K562 (cell line): ENCODE results near the gene RGL2. TPM values are rescaled to one million over a fixed set of nuclear protein-coding genes. Genes with fewer than 3 reads are reported as not detected.

Experiments used
- BHLHE40 ChIP-seq: IDR thresholded peaks from 2 replicates; pipeline ENCODE4 v1.6.1; 2011; ENCODE audit warnings: low read length, improper control_type of control experiment
- BMI1 ChIP-seq: fragments of 150-350 bp; IDR thresholded peaks from 2 replicates; pipeline ENCODE4 v1.6.1; 2014; ENCODE audit warnings: low read length
- ETS2 ChIP-seq: IDR thresholded peaks from 2 replicates; pipeline ENCODE4 v1.6.1; 2016; ENCODE audit warnings: borderline replicate concordance, missing genetic modification characterization, mild to moderate bottlenecking, moderate library complexity, missing compliant biosample characterization; ENCODE audit not compliant: poor library complexity, severe bottlenecking
- EZH2 ChIP-seq: IDR thresholded peaks from 2 replicates; pipeline ENCODE4 v1.6.1; 2012; ENCODE audit warnings: low read depth, mild to moderate bottlenecking, inconsistent platforms, low read length, borderline replicate concordance
- FOXK1 ChIP-seq: sonication (generic); formaldehyde crosslinking; IDR thresholded peaks from 2 replicates; pipeline ENCODE4 v1.8.0; 2022; ENCODE audit warnings: missing genetic modification reagents, mild to moderate bottlenecking, borderline replicate concordance
- HNRNPH1 ChIP-seq: fragments of 200-400 bp; formaldehyde crosslinking; optimal IDR thresholded peaks from 2 replicates; pipeline ENCODE3; 2017; ENCODE audit warnings: low read depth, mild to moderate bottlenecking, low read length, moderate library complexity
- KAT7 ChIP-seq: sonication (generic); formaldehyde crosslinking; IDR thresholded peaks from 2 replicates; pipeline ENCODE4 v1.8.0; 2022; ENCODE audit warnings: missing genetic modification reagents, mild to moderate bottlenecking, borderline replicate concordance
- KDM1A ChIP-seq, 2 experiments: fragments of 450-650 bp; IDR thresholded peaks; 2 replicates each; pipeline ENCODE4 v1.6.1; 2016; ENCODE audit warnings: mild to moderate bottlenecking in 2 of 2
- KDM5B ChIP-seq: fragments of 200-600 bp; sonication (generic); IDR thresholded peaks from 2 replicates; pipeline ENCODE4 v1.6.1; 2012; ENCODE audit warnings: low read depth, mild to moderate bottlenecking, moderate library complexity, low read length, control low read depth, inconsistent platforms; ENCODE audit not compliant: insufficient replicate concordance
- MXI1 ChIP-seq: IDR thresholded peaks from 2 replicates; pipeline ENCODE4 v1.6.1; 2011; ENCODE audit warnings: low read depth, mild to moderate bottlenecking, improper control_type of control experiment, low read length
- NR2C1 ChIP-seq, 2 experiments: fragments of 450-650 bp; IDR thresholded peaks; 2 replicates each; pipeline ENCODE4 v1.6.1; 2017; ENCODE audit warnings: mild to moderate bottlenecking in 2 of 2, antibody characterized with exemption in 1 of 2, inconsistent platforms in 1 of 2, missing compliant biosample characterization in 1 of 2, missing genetic modification characterization in 1 of 2
- POLR2A ChIP-seq: fragments of 450-650 bp; conservative IDR thresholded peaks from 2 replicates; pipeline ENCODE4 v1.6.1; 2016
- POLR2G ChIP-seq: fragments of 200-400 bp; formaldehyde crosslinking; IDR thresholded peaks from 2 replicates; pipeline ENCODE4 v1.6.1; 2017; ENCODE audit warnings: low read depth, mild to moderate bottlenecking, antibody characterized with exemption, low read length, moderate library complexity
- RNF2 ChIP-seq: sonication (generic); IDR thresholded peaks from 2 replicates; pipeline ENCODE4 v1.6.1; 2016
- WHSC1 ChIP-seq: IDR thresholded peaks from one replicate; pipeline ENCODE4 v1.6.1; 2012; ENCODE audit warnings: low read length, control low read depth, inconsistent platforms
- ZFP30 ChIP-seq: fragments of 250-450 bp; sonication (Bioruptor Pico); IDR thresholded peaks from 2 replicates; pipeline ENCODE4 v1.8.0; 2022; ENCODE audit warnings: moderate library complexity, mild to moderate bottlenecking, inconsistent platforms, borderline replicate concordance
- ZFP36 ChIP-seq: fragments of 150-350 bp; IDR thresholded peaks from 2 replicates; pipeline ENCODE4 v1.6.1; 2018; ENCODE audit warnings: low read length, low read depth; ENCODE audit not compliant: partially characterized antibody
- ZNF143 ChIP-seq: sonication (generic); formaldehyde crosslinking; IDR thresholded peaks from 2 replicates; pipeline ENCODE4 v1.9.0; 2022; ENCODE audit warnings: mild to moderate bottlenecking, missing genetic modification reagents
- ZNF444 ChIP-seq: fragments of 250-450 bp; sonication (Bioruptor Pico); IDR thresholded peaks from 2 replicates; pipeline ENCODE4 v1.4.0; 2020; ENCODE audit warnings: mild to moderate bottlenecking, moderate library complexity
- ZNF586 ChIP-seq: fragments of 450-650 bp; formaldehyde crosslinking; conservative IDR thresholded peaks from 2 replicates; pipeline ENCODE4 v1.4.0; 2020; ENCODE audit warnings: mild to moderate bottlenecking, moderate library complexity
- ZNF696 ChIP-seq: fragments of 250-450 bp; sonication (Bioruptor Pico); conservative IDR thresholded peaks from 2 replicates; pipeline ENCODE4 v1.4.0; 2020; ENCODE audit warnings: mild to moderate bottlenecking, moderate library complexity
- ZNF766 ChIP-seq: fragments of 200-800 bp; sonication (Bioruptor generic); conservative IDR thresholded peaks from 2 replicates; pipeline ENCODE4 v1.6.1; 2016; ENCODE audit warnings: missing genetic modification characterization, missing compliant biosample characterization
- polyA plus RNA-seq, 8 experiments: library from polyadenylated mRNA; depleted of rRNA in 4 of 8; stranded (reverse) in 5 of 8; unstranded in 3 of 8; fragments of >200 nt; fragmentation: Nextera tagmentation in 2 of 8; fragmentation: Illumina TruSeq in 1 of 8; extraction: Ambion mirVana in 2 of 8; extraction: Trizol in 1 of 8; gene quantifications; 2 replicates each; pipeline versions ENCODE4 v1.2.1 to v1.2.3, GENCODE V29; 2011 to 2014; ENCODE audit warnings: inconsistent platforms in 1 of 8, missing spikeins in 1 of 8
- total RNA-seq, 7 experiments: library from RNA; depleted of rRNA in 6 of 7; stranded (reverse); fragments of >200 nt in 6 of 7; fragmentation: Illumina TruSeq in 2 of 7; extraction: Trizol in 2 of 7; gene quantifications; 2 replicates each; pipeline versions ENCODE4 v1.2.1 to v1.2.3, GENCODE V29; 2011 to 2021; ENCODE audit warnings: low replicate concordance in 1 of 7
- TF ChIP-seq, protein P1 (sequence below): sonication (generic); formaldehyde crosslinking; IDR thresholded peaks from 2 replicates; pipeline ENCODE4 v1.8.0; 2022; ENCODE audit warnings: mild to moderate bottlenecking, missing genetic modification reagents
- TF ChIP-seq, protein P2 (sequence below): IDR thresholded peaks from 2 replicates; pipeline ENCODE4 v1.6.1; 2011; ENCODE audit not compliant: insufficient read length; ENCODE audit errors: extremely low read depth
- TF ChIP-seq, protein P3 (sequence below): sonication (generic); formaldehyde crosslinking; IDR thresholded peaks from 2 replicates; pipeline ENCODE4 v1.9.0; 2022; ENCODE audit warnings: mild to moderate bottlenecking, missing genetic modification reagents
- TF ChIP-seq, protein P4 (sequence below), 2 experiments: fragments of 450-650 bp; IDR thresholded peaks; 2 replicates each; pipeline ENCODE4 v1.6.1; 2016

Gene RGL2
- total and polyA plus RNA-seq, 9 of the 15 experiments (the other 6 are each of a cell fraction or from before 2014, with no cell fraction given), result 1.8 to 57.1 (median 19.5) TPM

DNA sequence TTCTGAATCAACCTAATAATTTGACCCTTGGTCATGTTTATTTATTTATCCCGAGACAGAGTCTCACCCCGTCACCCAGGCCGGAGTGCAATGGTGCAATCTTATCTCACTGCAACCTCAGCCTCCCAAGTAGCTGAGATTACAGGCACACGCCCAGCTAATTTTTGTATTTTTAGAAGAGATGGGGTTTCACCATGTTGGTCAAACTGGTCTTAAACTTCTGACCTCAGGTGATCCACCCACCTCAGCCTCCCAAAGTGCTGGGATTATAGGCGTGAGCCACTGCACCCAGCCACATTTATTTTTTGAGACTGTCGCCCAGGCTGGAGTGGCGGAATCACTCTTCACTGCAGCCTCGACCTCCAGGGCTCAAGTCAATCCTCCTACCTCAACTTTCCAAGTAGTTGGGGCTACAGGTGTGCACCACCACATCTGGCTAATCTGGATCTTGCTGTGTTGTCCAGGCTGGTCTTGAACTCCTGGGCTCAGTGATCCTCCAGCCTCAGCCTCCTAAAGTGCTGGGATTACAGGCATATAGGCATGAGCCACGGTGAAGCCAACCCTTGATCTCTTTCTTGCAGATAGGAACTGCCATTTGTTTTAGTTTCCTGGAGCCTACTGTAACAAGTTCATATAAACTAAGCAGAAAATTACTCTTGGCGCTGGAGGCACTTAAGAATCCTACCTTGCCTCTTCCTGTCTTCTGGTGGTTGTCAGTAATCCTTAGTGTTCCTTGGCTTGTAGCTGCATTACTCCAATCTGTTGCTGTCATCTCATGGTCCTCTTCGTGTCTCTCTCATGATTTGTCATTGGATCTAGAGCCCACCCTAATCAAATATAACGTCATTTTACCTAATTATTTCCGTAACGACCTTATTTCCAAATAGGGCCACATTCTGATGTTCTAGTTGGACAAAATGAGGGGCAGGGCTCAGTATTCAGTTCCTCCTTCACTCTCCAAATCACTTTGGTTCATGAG, 24.5 kb downstream of the RGL2 start (continued):
- TF ChIP-seq, protein P1, sequence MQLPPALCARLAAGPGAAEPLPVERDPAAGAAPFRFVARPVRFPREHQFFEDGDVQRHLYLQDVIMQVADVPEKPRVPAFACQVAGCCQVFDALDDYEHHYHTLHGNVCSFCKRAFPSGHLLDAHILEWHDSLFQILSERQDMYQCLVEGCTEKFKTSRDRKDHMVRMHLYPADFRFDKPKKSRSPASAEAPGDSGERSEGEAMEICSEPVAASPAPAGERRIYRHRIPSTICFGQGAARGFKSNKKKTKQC (CRISPR knock-in tag), result no peak
- TF ChIP-seq HNRNPH1 (no peak), ZNF696 (CRISPR knock-in tag) (0 out of 2 replicates have a peak, but pooled peaks have one; percentile 28), POLR2G (no peak), KAT7 (no peak), KDM5B (peak; percentile 30), ZFP36 (no peak), ZNF143 (CRISPR knock-in tag) (no peak), ZNF586 (CRISPR knock-in tag) (no peak), POLR2A (peak; percentile 74), ZNF444 (CRISPR knock-in tag) (no peak), ZNF766 (CRISPR knock-in tag) (no peak), BMI1 (no peak), ETS2 (no peak), EZH2 (no peak), RNF2 (no peak), BHLHE40 (peak; percentile 7; the same call in 1 of the 2 replicates), ZFP30 (no peak), FOXK1 (0 out of 2 replicates have a peak, but pooled peaks have one; percentile 50), NR2C1 (IDR thresholded peaks at IDR 0.05) (no peak), NR2C1 (tag; IDR thresholded peaks at IDR 0.05) (no peak), WHSC1 (no peak), MXI1 (no peak), KDM1A (IDR thresholded peaks at IDR 0.05) (peak; percentile 98)
- TF ChIP-seq, protein P2, sequence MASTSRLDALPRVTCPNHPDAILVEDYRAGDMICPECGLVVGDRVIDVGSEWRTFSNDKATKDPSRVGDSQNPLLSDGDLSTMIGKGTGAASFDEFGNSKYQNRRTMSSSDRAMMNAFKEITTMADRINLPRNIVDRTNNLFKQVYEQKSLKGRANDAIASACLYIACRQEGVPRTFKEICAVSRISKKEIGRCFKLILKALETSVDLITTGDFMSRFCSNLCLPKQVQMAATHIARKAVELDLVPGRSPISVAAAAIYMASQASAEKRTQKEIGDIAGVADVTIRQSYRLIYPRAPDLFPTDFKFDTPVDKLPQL, result no peak
- TF ChIP-seq, protein P3, sequence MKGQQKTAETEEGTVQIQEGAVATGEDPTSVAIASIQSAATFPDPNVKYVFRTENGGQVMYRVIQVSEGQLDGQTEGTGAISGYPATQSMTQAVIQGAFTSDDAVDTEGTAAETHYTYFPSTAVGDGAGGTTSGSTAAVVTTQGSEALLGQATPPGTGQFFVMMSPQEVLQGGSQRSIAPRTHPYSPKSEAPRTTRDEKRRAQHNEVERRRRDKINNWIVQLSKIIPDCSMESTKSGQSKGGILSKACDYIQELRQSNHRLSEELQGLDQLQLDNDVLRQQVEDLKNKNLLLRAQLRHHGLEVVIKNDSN, result no peak
- TF ChIP-seq, protein P4, sequence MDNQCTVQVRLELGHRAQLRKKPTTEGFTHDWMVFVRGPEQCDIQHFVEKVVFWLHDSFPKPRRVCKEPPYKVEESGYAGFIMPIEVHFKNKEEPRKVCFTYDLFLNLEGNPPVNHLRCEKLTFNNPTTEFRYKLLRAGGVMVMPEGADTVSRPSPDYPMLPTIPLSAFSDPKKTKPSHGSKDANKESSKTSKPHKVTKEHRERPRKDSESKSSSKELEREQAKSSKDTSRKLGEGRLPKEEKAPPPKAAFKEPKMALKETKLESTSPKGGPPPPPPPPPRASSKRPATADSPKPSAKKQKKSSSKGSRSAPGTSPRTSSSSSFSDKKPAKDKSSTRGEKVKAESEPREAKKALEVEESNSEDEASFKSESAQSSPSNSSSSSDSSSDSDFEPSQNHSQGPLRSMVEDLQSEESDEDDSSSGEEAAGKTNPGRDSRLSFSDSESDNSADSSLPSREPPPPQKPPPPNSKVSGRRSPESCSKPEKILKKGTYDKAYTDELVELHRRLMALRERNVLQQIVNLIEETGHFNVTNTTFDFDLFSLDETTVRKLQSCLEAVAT (IDR thresholded peaks at IDR 0.05), result no peak
